GM21576 (cell line): ENCODE measurements around the gene SAP30L.

Experiments
- ATAC-seq: cut with Tn5 transposase; IDR thresholded peaks from one replicate; pipeline ENCODE4 v1.9.1; 2021; ENCODE audit warnings: mild to moderate bottlenecking, moderate library complexity; ENCODE audit not compliant: unreplicated experiment

SAP30L gene

GRCh38 chr5:154419236-154419635, 26.6 kb upstream of the SAP30L start:
- ATAC-seq = no peak

GRCh38 chr5:154421868-154422267, 23.9 kb upstream of the SAP30L start:
- ATAC-seq = no peak

- ATAC-seq = no peak
Observed at GRCh38 chr5:154422298-154422697, 23.5 kb upstream of the SAP30L start.

- no peak for ATAC-seq
Observed at GRCh38 chr5:154428208-154428607, 17.6 kb upstream of the SAP30L start.

GRCh38 chr5:154429341-154429740, 16.5 kb upstream of the SAP30L start:
- no peak for ATAC-seq

- no peak for ATAC-seq
Observed at GRCh38 chr5:154430466-154430865, 15.3 kb upstream of the SAP30L start.

GRCh38 chr5:154430961-154431630, 14.7 kb upstream of the SAP30L start:
- ATAC-seq = no peak

GRCh38 chr5:154435226-154435625, 10.6 kb upstream of the SAP30L start:
- ATAC-seq = no peak

- ATAC-seq = no peak
Observed at GRCh38 chr5:154437281-154437965, 8.4 kb upstream of the SAP30L start.

- no peak for ATAC-seq
Observed at GRCh38 chr5:154440540-154440939, 5.3 kb upstream of the SAP30L start.

- ATAC-seq = no peak
Observed at GRCh38 chr5:154442801-154443200, 3.0 kb upstream of the SAP30L start.

GRCh38 chr5:154444556-154445421, 1.0 kb upstream of the SAP30L start:
- peak; percentile 18 for ATAC-seq

GRCh38 chr5:154446195-154447088, 645 bp downstream of the SAP30L start:
- ATAC-seq = peak; percentile 15

- ATAC-seq = no peak
Observed at GRCh38 chr5:154447089-154447725, 1.4 kb downstream of the SAP30L start.

- ATAC-seq = no peak
Observed at GRCh38 chr5:154449786-154450185, 4.0 kb downstream of the SAP30L start.

- no peak for ATAC-seq
Observed at GRCh38 chr5:154451957-154452356, 6.2 kb downstream of the SAP30L start.

GRCh38 chr5:154455585-154455984, 9.8 kb downstream of the SAP30L start:
- no peak for ATAC-seq

- no peak for ATAC-seq
Observed at GRCh38 chr5:154456540-154456939, 10.7 kb downstream of the SAP30L start.

GRCh38 chr5:154459015-154459414, 13.2 kb downstream of the SAP30L start:
- ATAC-seq = no peak

GRCh38 chr5:154460172-154460571, 14.4 kb downstream of the SAP30L start:
- ATAC-seq = no peak
